Psoas muscle (tissue), 8 donors: ENCODE measurements around the gene MYB. TPM values are rescaled to one million over a fixed set of nuclear protein-coding genes. Genes with fewer than 3 reads are reported as not detected.
A peak's percentile ranks its signal among the peaks of the same experiment; 100 is the strongest.

Experiments used
- ATAC-seq, 4 donors: fragments of 200-7000 bp; cut with Tn5 transposase; one replicate each; pipeline ENCODE4 v1.9.1; 2020; ENCODE audit warnings: moderate library complexity in 3 of 4, mild to moderate bottlenecking in 2 of 4
- DNase-seq, 2 donors: peaks; one replicate each; pipeline ENCODE4 v3.0.0-alpha.2; 2020
- H3K27ac ChIP-seq: fragments of 200-600 bp; one replicate; pipeline ENCODE4 v1.8.0; 2022
- H3K27me3 ChIP-seq, 3 donors: fragments of 200-600 bp in 1 of 3; one replicate each; pipeline versions ENCODE4 v1.6.1 to v1.8.0; 2013 to 2022; ENCODE audit warnings: low read length in 2 of 3, mild to moderate bottlenecking in 2 of 3, moderate library complexity in 1 of 3; ENCODE audit not compliant: insufficient read depth in 3 of 3
- H3K36me3 ChIP-seq, 2 donors: fragments of 200-600 bp in 1 of 2; one replicate each; pipeline versions ENCODE4 v1.6.1 to v1.8.0; 2013 to 2022; ENCODE audit warnings: low read depth in 1 of 2, mild to moderate bottlenecking in 1 of 2, moderate library complexity in 1 of 2; ENCODE audit not compliant: insufficient read depth in 1 of 2
- H3K4me1 ChIP-seq: fragments of 200-600 bp; one replicate; pipeline ENCODE4 v1.8.0; 2022
- H3K4me3 ChIP-seq: fragments of 200-600 bp; one replicate; pipeline ENCODE4 v1.8.0; 2022; ENCODE audit warnings: mild to moderate bottlenecking
- H3K9me3 ChIP-seq: fragments of 200-600 bp; one replicate; pipeline ENCODE4 v1.8.0; 2022
- WGBS, 3 donors: extraction: QIAGEN DNeasy Blood & Tissue Kit; methylation state at CpG; one replicate each; pipeline versions ENCODE4 v1.1.6 to v1.1.7; 2013; 5-methylcytosine and 5-hydroxymethylcytosine counted together
- intact Hi-C, 2 donors: fragments of 100-400 bp; cut with DNase I; formaldehyde crosslinking; loops; one replicate each; pipeline versions ENCODE4 v1.11.0 to v1.14.2; 2022
- polyA plus RNA-seq, 3 donors: library from polyadenylated mRNA; stranded (reverse); fragments of 200-250 nt; gene quantifications; one replicate each; pipeline ENCODE4 v1.2.3, GENCODE V29; 2013
- total RNA-seq, 4 donors: library from RNA; stranded (reverse); fragmentation: NEBNext Ultra II Directional in 2 of 4; extraction: Animal tissue kit (Norgen Biotek cat#: 25700) in 2 of 4; gene quantifications; one replicate each; pipeline versions ENCODE4 v1.2.1 to v1.2.4, GENCODE V29; 2021 to 2023
- TF ChIP-seq, protein P1 (sequence below): fragments of 200-600 bp; IDR thresholded peaks from one replicate; pipeline ENCODE4 v1.8.0; 2022; ENCODE audit warnings: antibody characterized with exemption
- donor health status: healthy with polysubstance abuse.
- donor health status: DM: no; HTN: no; CAD: no; lungs with moderate emphysema.
- donor health status: Bipolar disorder and iron deficiency.
- donor health status: healthy.
- donor health status: DM: yes; HTN: yes; CAD: no.
- donor health status: DM: no; HTN: no; CAD: no.
- donor health status: DM: no; HTN: no; CAD: no.
- donor health status: DM: yes; HTN: yes; CAD: no.

Gene MYB
- total and polyA plus RNA-seq, 7 donors, result 0.04 to 0.28 (median 0.05) TPM; not detected in 3

DNA sequence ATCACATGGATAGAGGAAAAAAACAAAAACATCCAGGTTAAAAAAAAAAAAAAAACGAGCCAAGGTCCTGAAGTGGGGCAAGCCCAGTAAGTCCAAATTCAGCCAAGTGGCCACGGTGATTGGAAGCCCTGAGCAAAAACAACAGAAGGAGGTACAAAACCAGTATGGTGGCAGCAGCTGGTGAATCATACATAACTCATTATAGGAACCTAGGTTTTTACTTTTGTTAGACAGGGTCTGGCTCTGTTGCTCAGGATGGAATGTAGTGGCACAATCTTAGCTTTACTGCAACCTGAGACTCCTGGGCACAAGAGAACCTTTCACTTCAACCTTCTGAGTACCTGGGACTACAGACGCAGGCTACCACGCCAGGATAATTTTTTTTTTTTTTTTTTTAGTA is 22.7 kb upstream of the MYB start:
- Histone ChIP-seq H3K27ac (no peak overlapping the region), H3K4me1 (no peaks in the 10 kb centered on the region), H3K36me3 (no peaks in the 10 kb centered on the region), H3K4me3 (no peak overlapping the region), H3K9me3 (no peaks in the 10 kb centered on the region), H3K27me3 (peaks cover 0 to 4% (median 0%) of the 10 kb centered on the region in 3 donors)
- TF ChIP-seq, protein P1, sequence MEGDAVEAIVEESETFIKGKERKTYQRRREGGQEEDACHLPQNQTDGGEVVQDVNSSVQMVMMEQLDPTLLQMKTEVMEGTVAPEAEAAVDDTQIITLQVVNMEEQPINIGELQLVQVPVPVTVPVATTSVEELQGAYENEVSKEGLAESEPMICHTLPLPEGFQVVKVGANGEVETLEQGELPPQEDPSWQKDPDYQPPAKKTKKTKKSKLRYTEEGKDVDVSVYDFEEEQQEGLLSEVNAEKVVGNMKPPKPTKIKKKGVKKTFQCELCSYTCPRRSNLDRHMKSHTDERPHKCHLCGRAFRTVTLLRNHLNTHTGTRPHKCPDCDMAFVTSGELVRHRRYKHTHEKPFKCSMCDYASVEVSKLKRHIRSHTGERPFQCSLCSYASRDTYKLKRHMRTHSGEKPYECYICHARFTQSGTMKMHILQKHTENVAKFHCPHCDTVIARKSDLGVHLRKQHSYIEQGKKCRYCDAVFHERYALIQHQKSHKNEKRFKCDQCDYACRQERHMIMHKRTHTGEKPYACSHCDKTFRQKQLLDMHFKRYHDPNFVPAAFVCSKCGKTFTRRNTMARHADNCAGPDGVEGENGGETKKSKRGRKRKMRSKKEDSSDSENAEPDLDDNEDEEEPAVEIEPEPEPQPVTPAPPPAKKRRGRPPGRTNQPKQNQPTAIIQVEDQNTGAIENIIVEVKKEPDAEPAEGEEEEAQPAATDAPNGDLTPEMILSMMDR, result no peak
- 67 to 74% (median 68%) methylated on average over 4 of the region's 4 CpGs for WGBS, 3 donors
- DNase-seq, result no peak
- intact Hi-C loops, result no loop called here
- ATAC-seq, result no peak

DNA sequence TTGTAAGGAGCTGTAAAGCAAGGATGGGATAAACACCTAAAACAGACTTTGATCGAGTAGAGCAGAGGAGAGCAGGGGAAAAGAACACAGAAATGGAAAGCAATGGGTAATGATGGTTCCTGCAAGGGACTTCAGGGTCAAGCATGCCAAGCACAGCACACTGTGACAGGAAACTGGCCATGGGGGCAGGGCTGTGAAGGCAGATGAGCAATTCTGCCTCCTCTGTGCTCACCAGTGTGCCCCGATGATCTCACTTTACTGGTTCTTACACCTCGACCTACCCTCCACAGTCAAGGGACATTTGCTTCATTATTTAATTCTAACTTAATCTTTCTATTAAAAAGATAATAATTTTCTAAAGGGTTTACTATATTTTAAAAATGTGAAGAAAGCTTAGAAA is 21.6 kb upstream of the MYB start:
- Histone ChIP-seq H3K27me3 (peaks cover 0 to 4% (median 0%) of the 10 kb centered on the region in 3 donors), H3K4me1 (no peaks in the 10 kb centered on the region), H3K27ac (no peak overlapping the region), H3K36me3 (no peaks in the 10 kb centered on the region), H3K9me3 (no peaks in the 10 kb centered on the region), H3K4me3 (no peak overlapping the region)
- DNase-seq (no peak), ATAC-seq (no peak)
- intact Hi-C loops, result no loop called here
- TF ChIP-seq, protein P1, result no peak
- 50 to 65% (median 55%) methylated on average over 3 of the region's 3 CpGs for WGBS, 3 donors

DNA sequence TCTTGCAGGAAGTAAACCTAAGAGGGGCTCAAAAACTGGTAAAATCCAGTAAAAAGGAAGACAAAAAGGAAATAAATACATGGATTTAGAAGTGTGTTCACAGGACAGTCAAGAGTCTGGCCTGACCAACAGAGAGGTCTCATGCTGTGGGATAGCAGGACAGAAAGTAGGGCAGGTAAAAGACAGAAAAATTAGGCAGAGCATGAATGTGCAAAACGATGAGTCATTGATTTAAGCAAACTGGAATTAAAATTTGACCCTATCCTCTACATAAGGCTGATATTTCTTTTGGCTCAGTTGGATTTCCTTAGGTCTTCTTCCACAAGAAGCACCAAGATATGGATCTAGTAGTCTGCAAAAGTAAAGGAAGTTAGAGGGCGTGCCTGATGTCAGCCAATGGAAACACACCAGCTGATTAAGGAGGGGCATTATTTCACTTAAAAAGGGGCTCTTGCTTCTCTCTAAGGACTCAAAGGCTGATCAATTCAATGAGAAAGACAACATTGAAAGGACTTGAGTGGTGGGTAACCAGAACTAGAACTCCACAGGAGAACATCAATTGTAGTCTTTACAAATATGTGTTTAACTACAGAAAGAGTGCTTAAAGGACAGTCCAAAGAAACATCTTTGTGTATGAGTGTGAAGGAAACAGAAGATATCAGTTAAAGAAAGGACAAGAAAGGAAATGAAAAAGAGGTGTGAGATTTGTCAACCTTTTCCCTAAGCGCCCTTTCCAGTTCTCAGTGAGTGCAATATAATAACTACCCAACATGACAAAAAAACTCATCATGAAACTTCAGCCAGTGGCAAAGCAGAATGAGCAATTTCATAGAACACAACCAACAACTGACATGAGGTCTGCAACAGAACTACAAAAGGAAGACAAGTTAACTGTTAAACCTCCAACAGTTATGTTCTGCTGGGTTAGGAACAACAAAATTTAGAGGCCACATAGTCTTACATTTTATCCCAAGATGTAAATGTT is 19.4 kb upstream of the MYB start:
- no peak overlapping the region for H3K27ac ChIP-seq
- peaks cover 0 to 4% (median 0%) of the 10 kb centered on the region in 3 donors for H3K27me3 ChIP-seq
- TF ChIP-seq, protein P1, result no peak
- no peak for ATAC-seq
- DNase-seq, result no peak
- H3K4me1 ChIP-seq, result no peaks in the 10 kb centered on the region
- no peaks in the 10 kb centered on the region for H3K9me3 ChIP-seq
- intact Hi-C loops, result no loop called here
- 81 to 88% (median 84%) methylated on average over 3 of the region's 3 CpGs for WGBS, 3 donors
- H3K4me3 ChIP-seq, result no peak overlapping the region
- H3K36me3 ChIP-seq, result no peaks in the 10 kb centered on the region

DNA sequence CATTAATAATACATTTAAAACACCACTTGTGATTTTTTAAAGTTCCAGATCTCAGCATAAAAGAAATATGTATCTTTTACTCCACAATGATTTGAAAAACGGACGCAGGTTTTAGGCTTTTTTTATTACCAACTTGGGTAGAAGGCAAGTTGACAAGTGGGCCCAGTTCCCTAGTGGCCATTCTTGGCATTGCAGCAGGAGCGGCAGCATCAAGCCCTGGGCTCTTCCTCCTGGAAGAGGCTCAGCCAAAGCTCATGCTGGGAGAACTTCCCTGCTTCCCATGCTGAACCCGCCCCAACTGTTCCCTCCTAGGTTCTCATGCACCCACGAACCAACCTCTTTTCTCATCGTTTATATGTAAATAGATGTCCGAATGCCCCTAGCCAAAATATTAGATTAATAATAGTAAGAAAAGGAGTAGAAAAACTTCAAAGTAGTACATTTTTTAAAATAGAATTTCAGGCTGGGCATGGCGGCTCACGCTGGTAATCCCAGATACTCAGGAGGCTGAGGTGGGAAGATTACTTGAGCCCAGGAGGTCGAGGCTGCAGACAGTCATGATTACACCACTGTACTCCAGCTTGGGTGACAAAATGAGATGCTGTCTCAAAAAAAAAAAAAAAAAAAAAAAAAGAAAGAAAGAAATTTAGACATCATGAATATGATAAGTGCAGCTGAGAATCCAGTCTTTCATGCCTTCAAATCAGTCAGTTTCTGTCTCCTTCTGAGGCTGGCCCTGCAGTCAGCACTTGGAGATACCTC is 18.2 kb upstream of the MYB start:
- Histone ChIP-seq H3K4me1 (no peaks in the 10 kb centered on the region), H3K4me3 (no peak overlapping the region), H3K27ac (no peak overlapping the region), H3K9me3 (no peaks in the 10 kb centered on the region), H3K36me3 (no peaks in the 10 kb centered on the region), H3K27me3 (peaks cover 0 to 4% (median 0%) of the 10 kb centered on the region in 3 donors)
- 36 to 39% (median 38%) methylated on average over 10 of the region's 10 CpGs for WGBS, 3 donors
- DNase-seq (peak in 1 of 2 donors; percentile 21), ATAC-seq (no peak)
- intact Hi-C loops, result no loop called here
- TF ChIP-seq, protein P1, result peak; percentile 44
